ENCODE results near the gene ZIM2. TPM values are rescaled to one million over a fixed set of nuclear protein-coding genes. Genes with fewer than 3 reads are reported as not detected.

The ZIM2 gene
- total and polyA plus RNA-seq, 9 of the 15 experiments (the other 6 are each of a cell fraction or from before 2014, with no cell fraction given): not detected

DNA sequence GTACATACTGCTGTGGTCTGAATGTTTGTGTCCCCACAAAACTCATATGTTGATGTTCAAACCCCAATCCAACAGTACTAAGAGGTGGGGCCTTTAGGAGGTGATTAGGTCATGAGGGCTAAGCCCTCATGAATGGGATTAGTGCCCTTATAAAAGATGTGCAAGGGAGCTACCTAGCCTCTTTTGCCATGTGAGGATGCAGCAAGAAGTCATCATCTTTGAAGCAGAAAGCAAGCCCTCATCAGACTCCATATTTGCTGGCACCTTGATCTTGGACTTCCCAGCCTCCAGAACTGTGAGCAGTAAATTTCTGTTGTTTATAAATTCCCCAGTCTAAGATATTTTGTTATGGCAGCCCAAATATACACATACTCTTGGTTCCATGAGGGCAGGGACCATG is 33.9 kb downstream of the ZIM2 start:
- in situ Hi-C loops (cut with MboI): no loop called here
- no peaks in the 10 kb centered on the region for H3K27me3 ChIP-seq (ENCODE audit: control insufficient read depth in 2 of 2, insufficient read depth in 2 of 2, low read length in 2 of 2)
- CTCF ChIA-PET (ENCODE audit: low intra/inter-chr PET ratio): no interaction called here
- H3K36me3 ChIP-seq (ENCODE audit: control insufficient read depth, insufficient read depth, low read length): no peaks in the 10 kb centered on the region
- intact Hi-C loops (cut with micrococcal nuclease): no loop called here
- TF ChIP-seq NFIX (CRISPR knock-in tag; IDR thresholded peaks at IDR 0.05; ENCODE audit: low read depth) (no peak), NR3C1 (CRISPR knock-in tag; IDR thresholded peaks at IDR 0.05) (no peak), BRCA1 (IDR thresholded peaks at IDR 0.05) (no peak), BRCA1 (CRISPR knock-in tag; IDR thresholded peaks at IDR 0.05) (no peak), TAL1 (IDR thresholded peaks at IDR 0.05) (no peak), STAT5B (CRISPR knock-in tag; IDR thresholded peaks at IDR 0.05) (no peak), ZFP1 (CRISPR knock-in tag; IDR thresholded peaks at IDR 0.05) (no peak), ZSCAN32 (CRISPR knock-in tag; IDR thresholded peaks at IDR 0.05) (no peak)
- TF ChIP-seq, protein P1, sequence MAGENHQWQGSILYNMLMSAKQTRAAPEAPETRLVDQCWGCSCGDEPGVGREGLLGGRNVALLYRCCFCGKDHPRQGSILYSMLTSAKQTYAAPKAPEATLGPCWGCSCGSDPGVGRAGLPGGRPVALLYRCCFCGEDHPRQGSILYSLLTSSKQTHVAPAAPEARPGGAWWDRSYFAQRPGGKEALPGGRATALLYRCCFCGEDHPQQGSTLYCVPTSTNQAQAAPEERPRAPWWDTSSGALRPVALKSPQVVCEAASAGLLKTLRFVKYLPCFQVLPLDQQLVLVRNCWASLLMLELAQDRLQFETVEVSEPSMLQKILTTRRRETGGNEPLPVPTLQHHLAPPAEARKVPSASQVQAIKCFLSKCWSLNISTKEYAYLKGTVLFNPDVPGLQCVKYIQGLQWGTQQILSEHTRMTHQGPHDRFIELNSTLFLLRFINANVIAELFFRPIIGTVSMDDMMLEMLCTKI (IDR thresholded peaks at IDR 0.05; ENCODE audit: partially characterized antibody): no peak
- TF ChIP-seq, protein P2, sequence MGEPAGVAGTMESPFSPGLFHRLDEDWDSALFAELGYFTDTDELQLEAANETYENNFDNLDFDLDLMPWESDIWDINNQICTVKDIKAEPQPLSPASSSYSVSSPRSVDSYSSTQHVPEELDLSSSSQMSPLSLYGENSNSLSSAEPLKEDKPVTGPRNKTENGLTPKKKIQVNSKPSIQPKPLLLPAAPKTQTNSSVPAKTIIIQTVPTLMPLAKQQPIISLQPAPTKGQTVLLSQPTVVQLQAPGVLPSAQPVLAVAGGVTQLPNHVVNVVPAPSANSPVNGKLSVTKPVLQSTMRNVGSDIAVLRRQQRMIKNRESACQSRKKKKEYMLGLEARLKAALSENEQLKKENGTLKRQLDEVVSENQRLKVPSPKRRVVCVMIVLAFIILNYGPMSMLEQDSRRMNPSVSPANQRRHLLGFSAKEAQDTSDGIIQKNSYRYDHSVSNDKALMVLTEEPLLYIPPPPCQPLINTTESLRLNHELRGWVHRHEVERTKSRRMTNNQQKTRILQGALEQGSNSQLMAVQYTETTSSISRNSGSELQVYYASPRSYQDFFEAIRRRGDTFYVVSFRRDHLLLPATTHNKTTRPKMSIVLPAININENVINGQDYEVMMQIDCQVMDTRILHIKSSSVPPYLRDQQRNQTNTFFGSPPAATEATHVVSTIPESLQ (CRISPR knock-in tag; IDR thresholded peaks at IDR 0.05): no peak
- TF ChIP-seq, protein P3, sequence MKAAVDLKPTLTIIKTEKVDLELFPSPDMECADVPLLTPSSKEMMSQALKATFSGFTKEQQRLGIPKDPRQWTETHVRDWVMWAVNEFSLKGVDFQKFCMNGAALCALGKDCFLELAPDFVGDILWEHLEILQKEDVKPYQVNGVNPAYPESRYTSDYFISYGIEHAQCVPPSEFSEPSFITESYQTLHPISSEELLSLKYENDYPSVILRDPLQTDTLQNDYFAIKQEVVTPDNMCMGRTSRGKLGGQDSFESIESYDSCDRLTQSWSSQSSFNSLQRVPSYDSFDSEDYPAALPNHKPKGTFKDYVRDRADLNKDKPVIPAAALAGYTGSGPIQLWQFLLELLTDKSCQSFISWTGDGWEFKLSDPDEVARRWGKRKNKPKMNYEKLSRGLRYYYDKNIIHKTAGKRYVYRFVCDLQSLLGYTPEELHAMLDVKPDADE (conservative IDR thresholded peaks at IDR 0.05; ENCODE audit: control insufficient read depth, low read depth, low read length): no peak
- TF ChIP-seq, protein P4, sequence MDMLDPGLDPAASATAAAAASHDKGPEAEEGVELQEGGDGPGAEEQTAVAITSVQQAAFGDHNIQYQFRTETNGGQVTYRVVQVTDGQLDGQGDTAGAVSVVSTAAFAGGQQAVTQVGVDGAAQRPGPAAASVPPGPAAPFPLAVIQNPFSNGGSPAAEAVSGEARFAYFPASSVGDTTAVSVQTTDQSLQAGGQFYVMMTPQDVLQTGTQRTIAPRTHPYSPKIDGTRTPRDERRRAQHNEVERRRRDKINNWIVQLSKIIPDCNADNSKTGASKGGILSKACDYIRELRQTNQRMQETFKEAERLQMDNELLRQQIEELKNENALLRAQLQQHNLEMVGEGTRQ (CRISPR knock-in tag; IDR thresholded peaks at IDR 0.05): no peak
- H3K27ac ChIP-seq (ENCODE audit: extremely low read depth, low read depth, low read length): no peak overlapping the region
- H3K4me1 ChIP-seq (replicated peaks in 1 of 2; ENCODE audit: control insufficient read depth in 2 of 2, insufficient read depth in 2 of 2, low read length in 2 of 2): no peaks in the 10 kb centered on the region
- ATAC-seq (no peak), DNase-seq (ENCODE audit: extremely low read depth in 1 of 4, low spot score in 3 of 4) (no peak), FAIRE-seq (no peak)
- no TSS peak for BruUV-seq (replicated peaks)
- no peaks in the 10 kb centered on the region for H4K20me1 ChIP-seq (replicated peaks; ENCODE audit: control insufficient read depth, insufficient read depth, low read length)
- H3K9ac ChIP-seq (ENCODE audit: insufficient read depth in 1 of 2, low read depth in 2 of 2, low read length in 2 of 2): no peak overlapping the region
- no peak overlapping the region for H3K4me2 ChIP-seq (ENCODE audit: insufficient read depth, low read length)
- no peaks in the 10 kb centered on the region for H3K79me2 ChIP-seq (ENCODE audit: control insufficient read depth, insufficient read depth, low read length)
- POLR2A ChIA-PET: no interaction called here
- H3K9me3 ChIP-seq (replicated peaks; ENCODE audit: control insufficient read depth, insufficient read depth, low read depth, low read length): peaks cover 2% of the 10 kb centered on the region; the same call in 1 of the 2 replicates
- no peak overlapping the region for H3K4me3 ChIP-seq
- no peak overlapping the region for H2AFZ ChIP-seq (ENCODE audit: low read depth, low read length)
- no peaks in the 10 kb centered on the region for H3K9me1 ChIP-seq (ENCODE audit: control insufficient read depth, insufficient read depth, low read length)
